RWPE2 (cell line): ENCODE results near the gene BSCL2.

Experiments
- ATAC-seq: fragments of 200-7000 bp; cut with Tn5 transposase; 3 replicates; pipeline ENCODE4 v1.9.1; 2021; ENCODE audit warnings: low read depth
- DNase-seq: peaks from one replicate; pipeline ENCODE4 v3.0.0-alpha.2; 2020; ENCODE audit warnings: low spot score
- H3K27ac ChIP-seq: fragments of 450-650 bp; 2 replicates; pipeline ENCODE4 v1.5.1; 2017; ENCODE audit warnings: mild to moderate bottlenecking; ENCODE audit not compliant: poor library complexity, severe bottlenecking
- H3K27me3 ChIP-seq: fragments of 250-450 bp; sonication (Bioruptor Pico); 2 replicates; pipeline ENCODE4 v1.5.1; 2021; ENCODE audit warnings: mild to moderate bottlenecking, moderate library complexity; ENCODE audit not compliant: insufficient read depth, poor library complexity, severe bottlenecking
- H3K36me3 ChIP-seq: fragments of 250-450 bp; sonication (Bioruptor Pico); 2 replicates; pipeline ENCODE4 v1.5.1; 2020; ENCODE audit warnings: low read depth, mild to moderate bottlenecking, moderate library complexity
- H3K4me1 ChIP-seq: fragments of 250-450 bp; sonication (Bioruptor Pico); 2 replicates; pipeline ENCODE4 v1.5.1; 2021; ENCODE audit warnings: mild to moderate bottlenecking, moderate library complexity; ENCODE audit not compliant: insufficient read depth, poor library complexity, severe bottlenecking
- H3K4me3 ChIP-seq: fragments of 250-450 bp; sonication (Bioruptor Pico); 2 replicates; pipeline ENCODE4 v1.5.1; 2021; ENCODE audit warnings: mild to moderate bottlenecking, moderate library complexity; ENCODE audit not compliant: severe bottlenecking
- H3K9me3 ChIP-seq: fragments of 250-450 bp; sonication (Bioruptor Pico); 2 replicates; pipeline ENCODE4 v1.5.1; 2021; ENCODE audit warnings: mild to moderate bottlenecking, moderate library complexity; ENCODE audit not compliant: severe bottlenecking
- CTCF ChIP-seq: fragments of 450-650 bp; IDR thresholded peaks from one replicate; pipeline ENCODE4 v1.5.1; 2017; ENCODE audit warnings: mild to moderate bottlenecking, moderate library complexity; ENCODE audit not compliant: poor library complexity, severe bottlenecking

The BSCL2 gene

DNA sequence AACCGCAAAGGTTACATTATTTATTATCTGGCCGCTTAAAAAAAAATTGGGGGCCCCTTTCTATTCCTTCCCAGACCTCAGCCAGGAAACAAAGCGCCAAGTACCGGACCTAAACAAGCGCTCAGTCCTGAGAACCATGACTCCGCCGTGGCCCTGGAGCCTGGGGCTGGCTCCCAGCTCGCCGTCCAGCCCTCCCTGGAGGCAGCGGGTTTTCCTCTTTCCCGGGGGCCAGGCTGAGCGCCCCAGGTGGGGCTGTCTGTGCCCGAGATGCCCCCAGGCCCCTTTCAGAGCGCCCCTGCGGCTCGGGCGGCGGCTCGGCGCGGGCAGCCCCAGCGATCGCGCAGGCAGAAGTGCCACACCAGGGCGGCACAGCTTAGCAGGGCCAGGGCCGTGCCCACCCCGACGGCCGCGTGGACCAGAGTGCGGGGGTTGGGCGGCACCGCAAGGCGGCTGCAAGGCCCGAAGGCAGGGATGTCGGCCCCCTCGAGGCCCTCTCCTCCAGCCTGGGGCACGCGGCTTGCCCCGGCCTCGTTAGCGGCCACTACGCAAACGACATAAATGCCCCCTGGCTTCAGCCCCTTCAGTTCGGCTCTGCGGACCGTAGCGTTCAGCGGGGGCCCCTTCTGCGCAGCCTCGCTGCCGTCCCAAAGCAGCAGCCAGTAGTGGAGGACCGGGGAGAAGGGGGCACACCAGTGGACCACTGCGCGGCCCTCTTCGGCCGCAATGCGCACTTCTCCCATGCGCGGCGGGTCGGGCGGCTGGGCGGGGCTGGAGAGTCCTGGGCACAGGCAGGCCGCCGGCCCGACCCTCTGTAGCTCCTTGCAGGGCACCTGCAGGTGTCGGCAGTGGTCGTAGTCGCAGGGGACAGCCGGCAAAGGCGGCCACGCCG is 19.5 kb downstream of the BSCL2 start:
- TF ChIP-seq CTCF, result no peak
- Histone ChIP-seq H3K27me3 (no peaks in the 10 kb centered on the region), H3K27ac (no peak overlapping the region), H3K9me3 (no peaks in the 10 kb centered on the region), H3K36me3 (peaks cover 16% of the 10 kb centered on the region), H3K4me1 (no peaks in the 10 kb centered on the region), H3K4me3 (no peak overlapping the region)
- DNase-seq, result no peak
- no peak for ATAC-seq

DNA sequence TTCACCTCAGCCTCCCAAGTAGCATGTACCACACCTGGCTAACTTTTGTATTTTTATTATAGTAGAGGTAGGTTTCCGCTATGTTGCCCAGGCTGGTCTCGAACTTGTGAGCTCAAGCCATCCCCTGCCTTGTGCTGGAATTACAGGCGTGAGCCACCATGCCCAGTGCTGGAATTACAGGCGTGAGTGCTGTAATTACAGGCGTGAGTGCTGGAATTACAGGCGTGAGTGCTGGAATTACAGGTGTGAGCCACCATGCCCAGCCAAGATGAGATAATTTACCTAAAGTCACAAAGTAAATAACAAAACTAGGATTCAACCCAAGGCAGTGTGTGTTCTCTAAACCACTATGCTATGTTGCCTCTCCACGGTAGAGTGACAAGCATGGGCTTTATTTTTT is 24.7 kb downstream of the BSCL2 start:
- Histone ChIP-seq H3K4me3 (no peak overlapping the region), H3K9me3 (no peaks in the 10 kb centered on the region), H3K4me1 (peaks cover 9% of the 10 kb centered on the region), H3K27me3 (no peaks in the 10 kb centered on the region), H3K36me3 (peaks cover 6% of the 10 kb centered on the region), H3K27ac (no peak overlapping the region)
- no peak for DNase-seq
- TF ChIP-seq CTCF, result no peak
- ATAC-seq, result no peak

DNA sequence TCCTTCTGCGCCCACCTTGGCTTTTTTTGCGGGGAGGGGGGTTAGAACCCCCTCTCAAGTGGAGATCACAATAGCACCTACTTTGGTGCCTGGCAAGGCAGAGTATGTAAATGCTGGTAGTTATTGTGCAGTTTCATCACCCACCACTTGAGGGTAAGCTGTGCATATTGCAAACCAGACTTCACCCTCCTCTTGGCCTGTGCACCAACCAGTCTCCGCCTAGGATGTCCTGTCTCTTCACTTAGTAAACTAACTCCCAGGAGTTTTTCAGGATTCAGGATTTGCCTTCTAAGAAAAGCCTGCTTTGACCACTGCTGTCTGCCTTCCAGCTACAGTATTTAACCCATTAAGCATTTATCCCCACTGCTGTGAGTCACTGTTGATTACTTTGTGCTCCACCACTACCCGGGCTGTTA is 26.4 kb downstream of the BSCL2 start:
- no peaks in the 10 kb centered on the region for H3K9me3 ChIP-seq
- H3K27ac ChIP-seq, result peak overlapping the region; percentile 13
- ATAC-seq (peak; percentile 86), DNase-seq (no peak)
- no peak overlapping the region for H3K4me3 ChIP-seq
- H3K36me3 ChIP-seq, result peaks cover 23% of the 10 kb centered on the region
- TF ChIP-seq CTCF, result peak; percentile 70
- H3K27me3 ChIP-seq, result no peaks in the 10 kb centered on the region
- peaks cover 9% of the 10 kb centered on the region for H3K4me1 ChIP-seq

GRCh38 chr11:62678770-62679696 is 28.2 kb downstream of the BSCL2 start, which contains the start of gene UBXN1:
Gene UBXN1, minus strand, starts transcription at chr11:62679073. Its CDS starts 150 bp downstream, at chr11:62678923.
- Histone ChIP-seq H3K36me3 (peaks cover 34% of the 10 kb centered on the region), H3K4me3 (peak within 1 kb of the TSS; percentile 84)

More at GRCh38 chr11:62678770-62679696, 28.2 kb downstream of the BSCL2 start, which contains the start of gene UBXN1:
- H3K27ac ChIP-seq, result peak within 1 kb of the TSS; percentile 34
- DNase-seq, result peak; percentile 88
- no peak for TF ChIP-seq CTCF
- no peaks in the 10 kb centered on the region for H3K27me3 ChIP-seq
- ATAC-seq, result peak; percentile 77
- H3K4me1 ChIP-seq, result peaks cover 9% of the 10 kb centered on the region
- H3K9me3 ChIP-seq, result no peaks in the 10 kb centered on the region
